Activated CD8-positive, alpha-beta memory T cell treated with anti-CD3 and anti-CD28 coated beads, Interleukin-2, amount 50 U/mL, for 24 hours (primary cell): Measurements from ENCODE around the gene TANK.
"Not testable (repeated sequence)": the region's sequence is repeated elsewhere in the genome, so short reads cannot be mapped to it uniquely, and the experiment has no call there.

Experiments used
- DNase-seq: peaks from one replicate; pipeline ENCODE4 v3.0.0-alpha.2; 2020; ENCODE audit errors: extremely low read depth

Gene TANK

DNA sequence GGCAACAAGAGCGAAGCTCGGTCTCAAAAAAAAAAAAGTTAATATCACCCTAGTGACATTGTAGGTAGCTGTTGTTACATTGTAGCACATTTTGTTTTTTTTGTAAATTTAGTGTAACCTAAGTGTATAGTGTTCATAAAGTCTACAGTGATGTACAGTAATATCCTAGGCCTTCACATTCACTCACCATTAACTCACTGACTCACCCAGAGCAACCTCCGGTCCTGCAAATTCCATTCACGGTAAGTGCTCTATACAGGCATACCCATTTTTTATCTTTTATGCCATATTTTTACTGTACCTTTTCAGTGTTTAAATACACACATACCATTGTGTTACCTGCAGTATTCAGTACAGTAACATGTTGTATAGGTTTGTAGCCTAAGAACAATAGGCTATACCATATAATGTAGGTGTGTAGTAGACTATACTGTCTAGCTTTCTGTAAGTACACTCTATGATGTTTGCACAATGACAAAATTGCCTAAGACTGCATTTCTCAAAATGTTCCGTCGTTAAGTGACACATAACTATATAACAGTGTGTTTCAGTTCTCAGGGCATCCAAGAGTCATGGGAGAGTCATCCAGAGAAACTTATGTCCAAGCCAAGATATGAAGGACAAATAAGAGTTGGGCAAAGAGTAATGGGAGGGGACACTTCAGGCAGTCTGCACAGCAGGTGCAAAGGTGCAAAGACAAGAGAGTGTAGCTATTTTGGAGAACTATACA, 68.4 kb downstream of the TANK start:
- no peak for DNase-seq

DNA sequence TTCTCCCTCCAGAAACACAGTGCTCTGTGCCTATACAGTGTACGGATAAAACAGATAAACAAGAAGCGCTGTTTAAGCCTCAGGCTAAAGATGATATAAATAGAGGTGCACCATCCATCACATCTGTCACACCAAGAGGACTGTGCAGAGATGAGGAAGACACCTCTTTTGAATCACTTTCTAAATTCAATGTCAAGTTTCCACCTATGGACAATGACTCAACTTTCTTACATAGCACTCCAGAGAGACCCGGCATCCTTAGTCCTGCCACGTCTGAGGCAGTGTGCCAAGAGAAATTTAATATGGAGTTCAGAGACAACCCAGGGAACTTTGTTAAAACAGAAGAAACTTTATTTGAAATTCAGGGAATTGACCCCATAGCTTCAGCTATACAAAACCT, 70.7 kb downstream of the TANK start:
- DNase-seq: no peak

DNA sequence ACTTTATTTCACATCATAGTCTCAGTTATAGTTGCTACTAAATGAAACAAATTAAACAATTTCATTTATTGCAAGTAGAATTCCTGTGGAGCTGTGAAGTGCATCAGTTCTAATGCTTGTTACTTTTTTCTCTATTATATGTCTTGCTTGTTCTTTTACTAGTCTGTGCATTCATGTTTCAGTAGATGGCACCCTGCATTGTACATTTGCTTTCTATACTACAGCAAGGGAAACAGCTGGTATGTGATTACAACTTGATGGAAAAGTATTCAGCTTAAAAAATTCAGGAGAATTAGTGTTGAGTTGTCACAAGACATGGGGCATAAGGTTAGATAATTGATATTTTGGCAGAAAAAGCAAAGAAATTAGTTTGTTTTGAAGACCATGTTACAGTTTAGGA, 72.3 kb downstream of the TANK start:
- no peak for DNase-seq

GRCh38 chr2:161233858-161234431, 73.7 kb downstream of the TANK start:
- DNase-seq: no peak

DNA sequence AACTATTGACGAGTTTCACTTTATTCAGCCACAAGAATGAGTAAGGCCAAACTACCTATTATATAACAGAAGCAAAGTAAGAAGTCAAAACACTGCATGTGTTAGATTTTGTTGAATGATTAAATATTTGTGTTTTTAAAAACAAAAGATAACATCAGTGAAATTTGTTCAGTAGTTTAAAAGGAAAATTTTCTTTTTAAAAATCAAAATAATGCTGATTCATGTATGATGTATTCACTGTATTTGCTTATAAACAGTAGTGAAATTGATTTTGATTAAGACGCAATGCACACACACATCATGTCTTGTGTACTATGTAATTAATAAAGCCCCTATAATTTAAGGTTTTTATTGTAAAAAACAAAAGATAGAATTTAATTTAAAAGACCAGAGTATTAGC, 74.4 kb downstream of the TANK start:
- no peak for DNase-seq

DNA sequence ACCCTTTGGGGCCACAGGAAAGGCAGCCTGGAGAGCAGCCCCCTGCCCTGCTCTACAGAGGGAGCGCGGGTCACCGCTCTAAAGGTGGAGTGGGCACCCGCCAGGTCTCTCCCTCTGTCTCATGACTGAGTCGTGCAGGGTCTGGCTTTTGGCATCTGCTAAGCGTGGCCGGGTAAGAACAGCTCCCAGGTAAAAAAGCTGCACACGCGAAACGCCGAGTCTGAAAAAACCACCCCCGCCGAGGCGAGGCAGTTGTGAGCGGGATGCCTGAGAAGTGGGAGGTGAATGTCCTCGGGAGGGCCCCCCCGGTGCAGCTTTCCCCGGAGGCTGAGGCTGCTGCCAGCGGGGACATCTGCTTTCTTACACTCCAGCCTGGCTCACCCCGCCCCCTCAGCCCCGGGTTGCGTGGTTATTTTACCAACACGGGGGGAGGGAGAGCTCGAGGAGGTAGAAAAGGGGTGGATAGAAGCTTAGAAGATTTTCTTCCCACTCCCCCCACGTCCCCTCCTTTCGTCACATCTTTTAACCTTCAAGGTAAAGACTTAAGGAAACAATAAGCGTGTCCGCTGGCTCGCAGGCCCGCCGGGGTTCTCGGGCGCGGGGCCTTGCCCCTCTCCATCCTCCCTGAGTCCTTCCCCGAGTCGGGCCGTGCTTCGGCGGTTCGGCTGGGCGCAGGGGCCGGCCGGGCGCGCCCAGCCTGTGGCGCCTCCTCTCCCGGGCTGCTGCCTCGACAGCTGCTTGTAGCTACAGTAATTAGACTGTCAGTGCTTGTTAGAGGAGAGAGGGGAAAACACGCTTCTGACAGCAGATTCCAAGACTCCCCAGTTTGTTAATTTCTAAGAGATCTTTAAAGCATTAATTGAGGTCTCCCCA, 77.4 kb downstream of the TANK start:
- no peak for DNase-seq

- DNase-seq: no peak
These were observed 78.0 kb downstream of the TANK start for GRCh38 chr2:161238265-161238559.

DNA sequence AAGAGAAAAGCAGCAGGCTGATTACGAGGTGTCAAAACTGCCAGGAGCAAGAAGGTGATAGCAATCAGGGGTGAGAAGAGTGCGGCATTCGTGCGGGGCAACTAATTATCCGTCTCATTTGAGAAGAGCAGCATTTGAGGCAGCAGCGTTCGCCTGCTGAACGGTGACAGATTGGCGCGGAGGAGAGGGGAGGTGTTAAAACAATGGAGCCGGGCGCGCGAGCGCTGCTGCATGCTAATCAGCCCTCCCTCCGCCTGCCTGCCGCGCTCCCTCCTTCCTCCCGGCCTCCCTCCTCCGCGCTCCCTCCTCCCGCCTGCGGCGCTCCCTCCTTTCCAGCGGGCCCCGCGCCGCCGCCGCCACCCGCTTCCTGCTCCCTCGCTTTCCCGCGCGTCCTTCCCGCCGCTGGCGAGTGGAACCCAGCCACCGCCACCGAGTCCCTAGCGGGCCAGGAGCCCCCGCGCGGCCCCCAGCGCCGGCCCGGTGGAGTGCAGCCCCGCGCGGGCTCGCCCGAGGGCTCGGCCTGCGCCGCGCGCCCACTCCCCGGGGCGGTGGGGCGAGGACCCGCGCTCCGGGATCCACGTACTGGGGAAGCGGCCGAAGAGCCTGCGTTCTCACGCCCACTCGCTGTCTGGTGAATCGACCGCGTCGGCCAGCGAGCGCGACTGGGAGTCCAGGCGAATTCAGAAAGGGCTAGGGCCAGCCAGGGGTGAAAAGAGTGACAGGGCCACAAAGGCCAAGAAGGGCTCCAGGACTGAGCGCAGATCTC, 78.5 kb downstream of the TANK start:
- no peak for DNase-seq

DNA sequence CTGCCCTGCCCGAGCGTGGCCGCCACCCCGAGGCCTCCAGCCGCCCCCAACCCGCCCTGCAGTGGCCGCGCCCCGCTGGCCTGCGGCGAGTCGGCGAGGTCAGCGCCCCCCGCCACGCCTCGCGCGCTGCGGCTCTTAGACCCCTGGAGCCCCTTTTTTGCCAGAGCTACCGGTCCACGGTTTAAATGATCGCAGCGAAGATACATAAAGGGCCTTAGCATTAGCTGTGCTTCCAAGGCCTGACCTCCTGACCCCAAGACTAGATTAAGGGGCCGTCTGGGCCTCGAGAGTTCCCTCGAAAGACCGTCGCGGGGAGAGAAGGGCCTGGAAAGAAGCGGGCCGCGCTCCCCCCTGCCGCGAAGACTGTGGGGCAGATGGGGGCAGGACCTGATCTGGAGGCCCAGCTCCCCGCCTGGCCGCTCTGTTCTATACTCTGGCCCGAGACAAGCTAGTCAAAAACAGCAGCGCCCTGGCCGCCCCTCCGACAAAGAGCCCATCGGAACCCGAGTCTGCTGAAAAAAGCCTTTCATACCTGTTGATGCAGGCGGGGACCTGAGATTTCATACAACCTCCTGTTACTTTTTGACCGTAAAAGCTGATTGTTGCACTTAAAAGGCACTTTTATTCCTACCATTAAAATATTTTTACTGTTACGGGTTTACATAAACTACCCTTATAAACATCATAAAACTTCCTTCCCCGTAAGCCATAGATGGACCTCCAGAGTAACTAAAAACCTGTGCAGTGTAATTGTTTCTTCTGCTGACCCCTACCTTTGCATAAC, 79.3 kb downstream of the TANK start:
- DNase-seq: no peak

DNA sequence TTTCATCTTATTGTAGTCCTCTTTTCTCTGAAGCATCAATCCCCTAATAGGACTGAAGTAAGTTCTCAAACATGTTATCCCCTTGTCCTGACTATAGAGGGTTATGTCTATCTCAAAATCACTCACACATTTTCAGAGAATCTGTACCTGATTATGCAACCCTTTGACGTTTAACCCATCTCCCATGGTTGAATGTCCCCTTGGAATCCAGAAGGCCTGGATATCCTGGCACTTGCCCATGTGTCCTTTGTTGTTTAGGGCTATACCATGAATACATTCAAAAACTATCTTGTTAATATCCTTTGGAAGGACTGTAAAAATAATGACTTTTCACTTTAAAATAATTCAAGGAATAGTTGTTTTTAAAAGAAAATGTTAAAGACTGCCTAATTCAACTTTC, 81.7 kb downstream of the TANK start:
- DNase-seq: no peak

- no peak for DNase-seq
These were observed 83.1 kb downstream of the TANK start for GRCh38 chr2:161243312-161243711.

GRCh38 chr2:161243905-161244304, 83.7 kb downstream of the TANK start:
- no peak for DNase-seq

DNA sequence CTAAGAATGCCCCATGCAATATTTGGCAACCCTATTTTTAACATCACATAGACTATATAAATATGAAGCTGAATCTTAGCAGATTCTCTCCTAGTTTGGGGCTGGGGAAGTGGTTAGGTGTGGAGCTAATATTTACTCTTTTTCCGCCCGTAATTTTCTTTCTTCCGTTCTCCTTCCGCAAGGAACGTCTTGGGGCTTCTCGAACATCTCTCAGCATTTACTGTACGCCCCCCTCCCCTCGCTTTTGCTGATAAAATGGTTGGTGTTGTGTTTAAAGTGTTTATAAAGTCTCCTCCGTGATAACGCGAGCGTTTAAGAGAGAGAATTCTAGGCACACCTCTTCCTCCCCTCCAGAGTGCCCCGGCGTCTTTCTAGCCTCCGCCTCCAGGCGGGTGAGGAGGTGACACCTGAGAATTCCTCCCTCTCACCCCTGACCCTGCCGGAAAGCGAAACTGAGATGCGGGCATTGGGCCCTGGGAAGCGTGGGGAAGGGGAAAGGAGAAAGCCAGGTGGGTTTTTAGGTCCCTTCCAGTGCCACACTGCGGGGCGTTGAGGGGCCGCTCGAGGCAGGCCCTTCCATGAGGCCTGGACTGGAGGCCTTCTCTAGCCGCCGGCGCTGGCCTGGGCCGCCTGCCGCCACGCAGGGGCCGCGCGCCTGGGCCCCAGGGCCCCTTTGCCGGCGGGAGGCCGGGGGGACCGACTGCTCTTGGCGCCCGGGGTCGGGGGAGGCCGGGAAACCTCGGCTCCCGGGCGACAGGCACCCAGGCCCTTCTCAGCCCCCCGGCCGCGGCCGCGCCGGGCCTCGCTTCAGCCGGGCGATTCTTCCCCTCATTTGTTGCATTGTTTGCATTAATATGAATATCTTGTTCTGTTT, 84.4 kb downstream of the TANK start:
- not testable (repeated sequence) for DNase-seq

DNA sequence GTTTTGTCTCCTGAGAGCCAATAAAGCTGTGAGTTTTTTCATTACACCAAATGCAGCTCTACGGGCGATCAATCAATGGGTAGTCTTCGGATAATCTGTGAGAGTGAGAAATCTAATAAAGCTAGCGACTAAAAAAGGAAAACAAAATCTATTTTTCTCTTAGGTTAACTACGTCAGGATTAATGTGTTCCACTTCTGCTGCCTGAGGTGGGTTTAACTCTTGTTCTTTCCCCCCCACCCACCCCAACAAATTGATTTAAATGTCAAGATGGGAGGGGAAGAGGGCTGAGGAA, 85.0 kb downstream of the TANK start:
- no peak for DNase-seq

- DNase-seq: no peak
These were observed 85.4 kb downstream of the TANK start for GRCh38 chr2:161245671-161246070.

DNA sequence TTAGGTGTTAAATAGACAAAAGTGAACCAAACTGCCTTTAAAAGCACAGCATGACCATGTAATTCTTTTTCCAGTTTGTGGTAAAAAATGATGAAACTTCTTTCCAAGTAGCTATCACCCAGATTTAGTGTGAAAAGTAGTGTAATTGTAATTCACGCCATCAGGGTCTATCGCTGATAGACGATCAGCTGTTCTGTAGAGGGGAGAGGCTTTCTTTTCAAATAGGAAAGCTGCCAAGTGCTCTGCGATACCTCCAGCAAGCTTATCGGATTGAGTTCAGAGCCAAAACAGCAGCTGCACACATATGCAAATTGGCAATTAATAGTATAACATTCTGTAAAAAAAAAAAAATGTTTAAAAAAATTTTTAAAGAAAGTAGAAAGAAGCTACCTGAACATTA, 86.1 kb downstream of the TANK start:
- no peak for DNase-seq

DNA sequence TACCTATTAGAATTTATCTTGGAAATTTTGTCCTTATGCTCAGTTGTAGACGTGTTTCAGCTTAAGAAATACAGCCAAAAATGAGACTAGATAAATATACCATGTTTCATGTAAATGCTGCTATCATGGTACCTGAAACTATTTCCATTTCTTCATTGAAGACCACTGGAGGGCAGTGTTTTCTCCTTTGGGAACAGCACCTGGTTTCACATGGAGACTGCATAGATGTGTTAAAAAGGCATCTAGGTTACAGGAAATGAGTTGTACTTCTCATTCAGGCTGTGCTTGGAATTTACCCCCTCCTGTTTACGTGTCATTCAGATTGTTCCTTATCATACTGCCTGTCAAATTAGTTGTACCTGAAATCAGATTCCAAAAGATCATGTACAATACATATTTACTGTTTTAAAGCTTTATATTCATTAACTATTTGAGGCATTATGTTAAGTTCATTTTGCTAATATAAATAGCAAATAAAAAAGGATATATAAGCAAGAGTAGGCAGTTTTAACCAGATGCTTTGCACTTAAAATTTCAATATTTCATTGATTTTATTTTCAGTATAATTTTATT, 90.7 kb downstream of the TANK start:
- no peak for DNase-seq

GRCh38 chr2:161257123-161257952, 97.1 kb downstream of the TANK start:
- DNase-seq: no peak

- no peak for DNase-seq
These were observed 105.6 kb downstream of the TANK start for GRCh38 chr2:161265874-161266273.

- no peak for DNase-seq
These were observed 108.9 kb downstream of the TANK start for GRCh38 chr2:161269111-161269510.
